Memory B cell (primary cell): ENCODE results near the gene TLL1.

Experiments
- ATAC-seq: fragments of 150-1000 bp; cut with Tn5 transposase; 2 replicates; pipeline ENCODE4 v1.10.0; 2021; ENCODE audit warnings: low read depth, mild to moderate bottlenecking, moderate library complexity
- DNase-seq, 2 donors: peaks; one replicate each; pipeline ENCODE4 v3.0.0; 2022; ENCODE audit warnings: low spot score in 2 of 2
- H3K27ac Mint-ChIP-seq: one replicate; pipeline ENCODE4 v1.8.0; 2022; ENCODE audit warnings: mild to moderate bottlenecking, moderate library complexity, mixed read lengths
- H3K27me3 Mint-ChIP-seq: one replicate; pipeline ENCODE4 v1.8.0; 2022; ENCODE audit warnings: mixed read lengths
- H3K36me3 Mint-ChIP-seq: one replicate; pipeline ENCODE4 v1.8.0; 2022; ENCODE audit warnings: mild to moderate bottlenecking, mixed read lengths
- H3K4me1 Mint-ChIP-seq: one replicate; pipeline ENCODE4 v1.8.0; 2022; ENCODE audit warnings: mixed read lengths
- H3K4me3 Mint-ChIP-seq: one replicate; pipeline ENCODE4 v1.8.0; 2022; ENCODE audit warnings: mild to moderate bottlenecking, moderate library complexity, mixed read lengths
- H3K9me3 Mint-ChIP-seq: one replicate; pipeline ENCODE4 v1.8.0; 2022; ENCODE audit warnings: mixed read lengths

Gene TLL1

DNA sequence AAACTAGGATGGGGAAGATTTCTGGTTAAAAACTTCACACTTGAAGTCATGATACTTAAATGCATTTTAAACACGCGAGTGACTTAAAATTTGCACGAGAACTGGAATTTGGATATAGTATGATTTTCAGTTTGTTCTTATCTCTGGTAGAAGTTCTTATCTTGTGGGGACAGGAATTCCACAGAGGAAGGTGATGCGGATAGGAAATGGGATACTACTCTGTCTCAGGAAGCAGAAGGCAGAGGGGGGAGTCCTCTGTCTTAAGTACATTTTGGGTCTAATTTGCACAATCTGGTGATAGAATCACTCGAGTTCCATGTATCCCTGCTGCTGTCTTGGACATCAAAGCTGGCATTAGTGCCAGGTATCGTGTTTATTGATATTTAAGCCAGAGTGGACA lies 53.3 kb downstream of the TLL1 start:
- Mint-ChIP-seq H3K27ac (no peak overlapping the region), H3K27me3 (no peaks in the 10 kb centered on the region), H3K4me3 (no peak overlapping the region), H3K4me1 (no peaks in the 10 kb centered on the region), H3K9me3 (peaks cover 1% of the 10 kb centered on the region), H3K36me3 (no peaks in the 10 kb centered on the region)
- DNase-seq = no peak
- no peak for ATAC-seq

DNA sequence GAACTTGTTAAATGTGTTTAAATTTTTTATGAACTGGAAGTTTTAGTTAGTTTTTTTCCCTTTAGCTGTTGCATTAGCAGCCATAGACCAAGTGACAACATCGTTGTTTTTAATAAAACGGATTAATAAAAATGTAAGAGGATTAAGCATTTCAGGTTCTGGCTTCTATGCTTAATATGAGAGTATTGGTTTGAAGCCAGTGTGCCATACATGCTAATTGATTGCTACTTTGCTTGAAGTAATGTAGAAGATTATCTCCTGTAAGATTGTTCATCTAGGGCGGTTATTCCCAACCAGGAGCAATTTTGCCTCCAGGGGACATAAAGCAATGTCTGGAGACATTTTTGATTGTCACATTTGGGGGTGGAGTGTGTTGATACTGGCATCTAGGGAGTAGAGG lies 54.3 kb downstream of the TLL1 start:
- Mint-ChIP-seq H3K27me3 (no peaks in the 10 kb centered on the region), H3K4me3 (no peak overlapping the region), H3K36me3 (no peaks in the 10 kb centered on the region), H3K9me3 (peaks cover 1% of the 10 kb centered on the region), H3K4me1 (no peaks in the 10 kb centered on the region), H3K27ac (no peak overlapping the region)
- ATAC-seq (no peak), DNase-seq (no peak)

DNA sequence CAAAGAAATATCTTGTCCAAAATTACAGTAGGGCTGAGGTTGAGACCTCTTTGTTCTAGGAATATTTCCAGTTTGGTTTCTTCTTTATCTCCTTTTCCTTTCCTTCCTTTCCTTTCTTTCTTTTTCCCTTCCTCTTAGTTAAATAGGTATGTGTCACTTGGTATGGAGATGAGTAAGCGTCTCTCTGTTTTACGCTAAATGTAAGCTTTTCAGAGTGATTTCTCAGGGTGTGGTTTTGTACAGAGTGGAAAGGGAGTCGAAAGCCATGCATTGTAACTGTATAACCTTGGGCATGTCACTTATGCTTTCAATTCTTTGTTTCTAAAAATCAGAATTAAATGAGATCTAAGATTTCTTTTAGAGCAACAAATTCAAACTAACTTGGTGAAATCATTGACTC lies 54.8 kb downstream of the TLL1 start:
- ATAC-seq (no peak), DNase-seq (no peak)
- H3K9me3 Mint-ChIP-seq = peaks cover 1% of the 10 kb centered on the region
- H3K27me3 Mint-ChIP-seq = no peaks in the 10 kb centered on the region
- no peaks in the 10 kb centered on the region for H3K4me1 Mint-ChIP-seq
- no peak overlapping the region for H3K27ac Mint-ChIP-seq
- H3K36me3 Mint-ChIP-seq = no peaks in the 10 kb centered on the region
- H3K4me3 Mint-ChIP-seq = no peak overlapping the region

- no peaks in the 10 kb centered on the region for H3K4me1 Mint-ChIP-seq
- ATAC-seq (no peak), DNase-seq (no peak)
- no peak overlapping the region for H3K4me3 Mint-ChIP-seq
- H3K9me3 Mint-ChIP-seq = peaks cover 1% of the 10 kb centered on the region
- H3K36me3 Mint-ChIP-seq = no peaks in the 10 kb centered on the region
- H3K27me3 Mint-ChIP-seq = no peaks in the 10 kb centered on the region
- H3K27ac Mint-ChIP-seq = no peak overlapping the region
Measured at GRCh38 chr4:165928601-165929000, 55.6 kb downstream of the TLL1 start.

GRCh38 chr4:165929662-165930061 lies 56.6 kb downstream of the TLL1 start:
- ATAC-seq (no peak), DNase-seq (no peak)
- Mint-ChIP-seq H3K27ac (no peak overlapping the region), H3K4me3 (no peak overlapping the region), H3K4me1 (no peaks in the 10 kb centered on the region), H3K9me3 (peaks cover 1% of the 10 kb centered on the region), H3K36me3 (no peaks in the 10 kb centered on the region), H3K27me3 (no peaks in the 10 kb centered on the region)

- no peak for ATAC-seq
- Mint-ChIP-seq H3K4me1 (no peaks in the 10 kb centered on the region), H3K36me3 (no peaks in the 10 kb centered on the region), H3K9me3 (peaks cover 1% of the 10 kb centered on the region), H3K27me3 (no peaks in the 10 kb centered on the region), H3K27ac (no peak overlapping the region), H3K4me3 (no peak overlapping the region)
- DNase-seq = no peak
Measured at GRCh38 chr4:165931741-165932140, 58.7 kb downstream of the TLL1 start.

DNA sequence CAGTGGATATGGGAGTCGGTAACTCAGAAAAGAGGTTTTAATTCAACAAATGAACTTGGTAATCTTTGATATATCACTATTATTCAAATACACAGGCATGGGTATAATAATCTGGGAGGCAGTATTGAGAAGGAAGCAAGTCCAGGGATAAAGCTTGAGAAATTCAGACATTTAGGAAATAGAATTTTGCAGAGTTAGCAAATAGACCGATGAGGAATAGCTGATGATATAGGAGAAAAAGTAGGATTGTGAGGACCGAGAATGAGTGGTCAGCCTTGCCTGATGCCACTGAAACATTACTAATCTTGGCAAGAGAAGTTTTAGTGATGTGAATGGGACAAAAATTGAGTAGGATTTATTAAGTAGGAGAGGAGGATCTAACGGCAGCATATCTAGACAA lies 71.9 kb downstream of the TLL1 start:
- H3K36me3 Mint-ChIP-seq = no peaks in the 10 kb centered on the region
- no peaks in the 10 kb centered on the region for H3K4me1 Mint-ChIP-seq
- DNase-seq (no peak), ATAC-seq (no peak)
- no peak overlapping the region for H3K27ac Mint-ChIP-seq
- H3K27me3 Mint-ChIP-seq = no peaks in the 10 kb centered on the region
- H3K9me3 Mint-ChIP-seq = peaks cover 3% of the 10 kb centered on the region
- no peak overlapping the region for H3K4me3 Mint-ChIP-seq

DNA sequence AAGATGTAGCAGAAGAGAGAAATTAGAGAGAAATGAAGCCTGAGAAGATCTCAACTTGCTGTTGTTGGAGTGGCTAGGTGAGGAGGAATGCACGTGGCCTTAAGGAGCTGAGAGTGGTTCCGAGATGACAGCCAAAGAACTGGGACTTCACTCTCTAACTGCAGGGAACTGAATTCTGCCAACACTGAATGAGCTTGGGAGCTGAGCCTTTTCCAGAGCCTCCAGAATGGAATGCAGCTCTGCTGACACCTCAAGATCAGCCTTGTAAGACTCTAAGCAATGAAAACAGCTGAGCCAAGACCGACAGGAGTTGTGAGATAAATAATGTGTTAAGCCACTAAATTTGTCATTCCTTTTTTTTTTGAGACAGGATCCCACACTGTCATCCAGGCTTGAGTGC lies 73.0 kb downstream of the TLL1 start:
- H3K4me1 Mint-ChIP-seq = no peaks in the 10 kb centered on the region
- no peak overlapping the region for H3K27ac Mint-ChIP-seq
- no peaks in the 10 kb centered on the region for H3K27me3 Mint-ChIP-seq
- DNase-seq (no peak), ATAC-seq (no peak)
- peaks cover 3% of the 10 kb centered on the region for H3K9me3 Mint-ChIP-seq
- no peaks in the 10 kb centered on the region for H3K36me3 Mint-ChIP-seq
- no peak overlapping the region for H3K4me3 Mint-ChIP-seq

GRCh38 chr4:165947019-165947418 lies 74.0 kb downstream of the TLL1 start:
- Mint-ChIP-seq H3K27me3 (no peaks in the 10 kb centered on the region), H3K36me3 (no peaks in the 10 kb centered on the region), H3K4me3 (no peak overlapping the region), H3K9me3 (peaks cover 3% of the 10 kb centered on the region), H3K4me1 (no peaks in the 10 kb centered on the region), H3K27ac (no peak overlapping the region)
- ATAC-seq (no peak), DNase-seq (no peak)

DNA sequence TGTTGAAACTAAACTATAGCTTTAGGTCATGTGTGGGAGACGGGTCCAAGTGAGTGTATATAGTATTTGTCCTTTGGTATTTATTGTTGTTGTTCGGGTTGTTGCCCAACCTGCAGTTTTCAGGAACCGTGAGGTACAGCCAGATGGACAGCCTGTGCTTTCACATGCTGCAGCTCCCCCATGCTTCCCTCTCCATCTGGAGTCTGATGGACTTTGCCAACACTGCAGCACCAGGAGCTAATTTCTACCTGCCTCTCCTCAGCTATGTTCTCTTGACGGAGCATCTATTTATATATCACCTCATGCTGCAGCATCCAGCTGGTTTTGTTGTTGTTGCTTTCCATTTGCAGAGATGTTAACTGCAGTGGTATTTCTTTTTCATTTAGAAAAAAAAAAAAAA lies 80.1 kb downstream of the TLL1 start:
- DNase-seq (no peak), ATAC-seq (no peak)
- Mint-ChIP-seq H3K27ac (no peak overlapping the region), H3K36me3 (no peaks in the 10 kb centered on the region), H3K4me3 (no peak overlapping the region), H3K4me1 (no peaks in the 10 kb centered on the region), H3K27me3 (no peaks in the 10 kb centered on the region), H3K9me3 (peaks cover 18% of the 10 kb centered on the region)

GRCh38 chr4:165963621-165964020 lies 90.6 kb downstream of the TLL1 start:
- Mint-ChIP-seq H3K9me3 (peaks cover 7% of the 10 kb centered on the region), H3K36me3 (no peaks in the 10 kb centered on the region), H3K4me1 (no peaks in the 10 kb centered on the region), H3K4me3 (no peak overlapping the region), H3K27me3 (no peaks in the 10 kb centered on the region), H3K27ac (no peak overlapping the region)
- no peak for DNase-seq
- ATAC-seq = no peak

GRCh38 chr4:165964591-165964990 lies 91.6 kb downstream of the TLL1 start:
- H3K27ac Mint-ChIP-seq = no peak overlapping the region
- H3K4me1 Mint-ChIP-seq = no peaks in the 10 kb centered on the region
- ATAC-seq (no peak), DNase-seq (no peak)
- H3K36me3 Mint-ChIP-seq = no peaks in the 10 kb centered on the region
- no peak overlapping the region for H3K4me3 Mint-ChIP-seq
- H3K27me3 Mint-ChIP-seq = no peaks in the 10 kb centered on the region
- peaks cover 7% of the 10 kb centered on the region for H3K9me3 Mint-ChIP-seq

- no peak for DNase-seq
- H3K36me3 Mint-ChIP-seq = no peaks in the 10 kb centered on the region
- H3K27me3 Mint-ChIP-seq = no peaks in the 10 kb centered on the region
- no peak overlapping the region for H3K4me3 Mint-ChIP-seq
- H3K9me3 Mint-ChIP-seq = peaks cover 7% of the 10 kb centered on the region
- H3K27ac Mint-ChIP-seq = no peak overlapping the region
- ATAC-seq = no peak
- H3K4me1 Mint-ChIP-seq = no peaks in the 10 kb centered on the region
Measured at GRCh38 chr4:165965503-165965902, 92.5 kb downstream of the TLL1 start.

GRCh38 chr4:165966833-165967232 lies 93.8 kb downstream of the TLL1 start:
- H3K4me3 Mint-ChIP-seq = no peak overlapping the region
- H3K36me3 Mint-ChIP-seq = no peaks in the 10 kb centered on the region
- no peaks in the 10 kb centered on the region for H3K27me3 Mint-ChIP-seq

GRCh38 chr4:165967486-165967885 lies 94.4 kb downstream of the TLL1 start:
- H3K4me3 Mint-ChIP-seq = no peak overlapping the region
- H3K4me1 Mint-ChIP-seq = no peaks in the 10 kb centered on the region
- no peak for ATAC-seq
- no peak for DNase-seq
- no peaks in the 10 kb centered on the region for H3K36me3 Mint-ChIP-seq
- no peaks in the 10 kb centered on the region for H3K27me3 Mint-ChIP-seq
- peaks cover 7% of the 10 kb centered on the region for H3K9me3 Mint-ChIP-seq
- no peak overlapping the region for H3K27ac Mint-ChIP-seq

More at GRCh38 chr4:165966833-165967232, 93.8 kb downstream of the TLL1 start:
- Mint-ChIP-seq H3K4me1 (no peaks in the 10 kb centered on the region), H3K27ac (no peak overlapping the region), H3K9me3 (peaks cover 7% of the 10 kb centered on the region)
- DNase-seq (no peak), ATAC-seq (no peak)
